K562 (cell line): ENCODE data around the gene IL9. TPM values are rescaled to one million over a fixed set of nuclear protein-coding genes. Genes with fewer than 3 reads are reported as not detected.
A peak's percentile ranks its signal among the peaks of the same experiment; 100 is the strongest.

Source experiments
- ATAC-seq: fragments of 200-7000 bp; cut with Tn5 transposase; 3 replicates; pipeline ENCODE4 v1.9.1; 2020; ENCODE audit warnings: moderate library complexity
- BruUV-seq: library from RNA; stranded (reverse); fragments of 400-500 nt; replicated peaks from 2 replicates; lab custom pipeline; 2021; lab: Mats Ljungman, UMichigan
- CTCF ChIA-PET: fragments of 300-600 bp; formaldehyde crosslinking; extraction: SDS; loops from one replicate; lab custom pipeline; 2021; ENCODE audit warnings: low intra/inter-chr PET ratio; lab: Yijun Ruan, JAX
- POLR2A ChIA-PET: fragments of 300-600, 350-650 bp; sonication (Branson Sonifier 250); formaldehyde crosslinking; extraction: SDS; loops from one replicate; lab custom pipeline; 2021; ENCODE audit warnings: antibody characterized with exemption, inconsistent platforms; lab: Yijun Ruan, JAX
- DNase-seq, 4 experiments: peaks; one replicate each; pipeline versions ENCODE4 v3.0.0 to v3.0.0-alpha.2; 2011 to 2018; ENCODE audit warnings: low spot score in 3 of 4, mixed read lengths in 3 of 4; ENCODE audit errors: extremely low read depth in 1 of 4
- FAIRE-seq: peaks from 2 replicates; lab custom pipeline; 2011; peaks lifted over from hg19 to GRCh38; lab: Jason Lieb, UNC
- H2AFZ ChIP-seq: 2 replicates; pipeline ENCODE4 v1.6.0; 2011; ENCODE audit warnings: low read depth, low read length, control low read depth, inconsistent platforms
- H3K27ac ChIP-seq: fragments of 200-600 bp; 3 replicates; pipeline ENCODE4 v1.8.0; 2011; ENCODE audit warnings: low read depth, mild to moderate bottlenecking, control low read depth, inconsistent platforms, low read length, moderate library complexity, mixed read lengths; ENCODE audit errors: extremely low read depth
- H3K27me3 ChIP-seq, 2 experiments: fragments of 300-600 bp in 1 of 2; 2 replicates in 1 of 2; 3 replicates in 1 of 2; pipeline versions ENCODE4 v1.6.0 to v1.8.0; 2011; ENCODE audit warnings: inconsistent platforms in 2 of 2, low read length in 2 of 2, mild to moderate bottlenecking in 1 of 2, mixed read lengths in 1 of 2, moderate library complexity in 1 of 2; ENCODE audit not compliant: control insufficient read depth in 2 of 2, insufficient read depth in 2 of 2
- H3K36me3 ChIP-seq: fragments of 300-600 bp; 3 replicates; pipeline ENCODE4 v1.8.0; 2011; ENCODE audit warnings: mild to moderate bottlenecking, low read length, inconsistent platforms; ENCODE audit not compliant: control insufficient read depth, insufficient read depth
- H3K4me1 ChIP-seq, 2 experiments: fragments of 200-600 bp in 1 of 2; replicated peaks in 1 of 2; 2 replicates in 1 of 2; 3 replicates in 1 of 2; pipeline versions ENCODE4 v1.5.1 to v1.8.0; 2011; ENCODE audit warnings: inconsistent platforms in 2 of 2, low read length in 2 of 2, mild to moderate bottlenecking in 1 of 2, mixed read lengths in 1 of 2, moderate library complexity in 1 of 2; ENCODE audit not compliant: control insufficient read depth in 2 of 2, insufficient read depth in 2 of 2
- H3K4me2 ChIP-seq: 2 replicates; pipeline ENCODE4 v1.6.1; 2011; ENCODE audit warnings: low read length, control low read depth, inconsistent platforms, mixed read lengths; ENCODE audit not compliant: insufficient read depth
- H3K4me3 ChIP-seq: fragments of 200-600 bp; sonication (generic), shearing (Covaris generic); 2 replicates; pipeline ENCODE4 v1.5.1; 2016; ENCODE audit warnings: control low read depth, inconsistent platforms
- H3K79me2 ChIP-seq: fragments of 200-600 bp; 3 replicates; pipeline ENCODE4 v1.8.0; 2011; ENCODE audit warnings: low read length, inconsistent platforms; ENCODE audit not compliant: control insufficient read depth, insufficient read depth
- H3K9ac ChIP-seq, 2 experiments: 2 replicates each; pipeline versions ENCODE4 v1.6.0 to v1.6.1; 2011; ENCODE audit warnings: low read depth in 2 of 2, low read length in 2 of 2, control low read depth in 1 of 2, inconsistent platforms in 1 of 2, mild to moderate bottlenecking in 1 of 2, mixed read lengths in 1 of 2; ENCODE audit not compliant: insufficient read depth in 1 of 2
- H3K9me1 ChIP-seq: one replicate; pipeline ENCODE4 v1.6.0; 2011; ENCODE audit warnings: inconsistent platforms, mild to moderate bottlenecking, low read length, moderate library complexity; ENCODE audit not compliant: control insufficient read depth, insufficient read depth
- H3K9me3 ChIP-seq: replicated peaks from 2 replicates; pipeline ENCODE4 v1.5.1; 2011; ENCODE audit warnings: low read depth, low read length, inconsistent platforms; ENCODE audit not compliant: control insufficient read depth, insufficient read depth
- H4K20me1 ChIP-seq: replicated peaks from 2 replicates; pipeline ENCODE4 v1.6.1; 2011; ENCODE audit warnings: low read length, inconsistent platforms, mixed read lengths; ENCODE audit not compliant: control insufficient read depth, insufficient read depth
- CEBPG ChIP-seq, 3 experiments: fragments of 200-800 bp in 1 of 3; sonication (Bioruptor generic) in 1 of 3; sonication (generic) in 1 of 3; formaldehyde crosslinking in 1 of 3; IDR thresholded peaks in 2 of 3; conservative IDR thresholded peaks in 1 of 3; 2 replicates each; pipeline versions ENCODE4 v1.6.1 to v1.8.0; 2016 to 2022; ENCODE audit warnings: missing compliant biosample characterization in 2 of 3, missing genetic modification characterization in 2 of 3, mild to moderate bottlenecking in 1 of 3, missing genetic modification reagents in 1 of 3
- FOXK2 ChIP-seq, 2 experiments: fragments of 450-650 bp; IDR thresholded peaks in 1 of 2; conservative IDR thresholded peaks in 1 of 2; 2 replicates each; pipeline ENCODE4 v1.6.1; 2016; ENCODE audit warnings: low read depth in 2 of 2, mild to moderate bottlenecking in 1 of 2
- PHF21A ChIP-seq: fragments of 450-650 bp; IDR thresholded peaks from 2 replicates; pipeline ENCODE4 v1.6.1; 2017; ENCODE audit warnings: low read depth, borderline replicate concordance
- THAP7 ChIP-seq: fragments of 250-450 bp; sonication (Bioruptor Pico); IDR thresholded peaks from 2 replicates; pipeline ENCODE4 v1.5.0; 2021
- ZNF592 ChIP-seq: fragments of 450-650 bp; IDR thresholded peaks from 2 replicates; pipeline ENCODE4 v1.6.1; 2017; ENCODE audit warnings: antibody characterized with exemption, mild to moderate bottlenecking
- WGBS: fragments of 100-300 bp; shearing (Covaris generic); methylation state at CpG from one replicate; pipeline ENCODE4 v1.1.6; 2016; ENCODE audit warnings: low coverage, mixed read lengths; ENCODE audit not compliant: insufficient coverage; ENCODE audit errors: missing lambda C conversion rate; 5-methylcytosine and 5-hydroxymethylcytosine counted together
- in situ Hi-C: fragments of 300-500 bp; cut with MboI; formaldehyde crosslinking; loops from 4 replicates; pipeline ENCODE4 v1.15.0; 2018; ENCODE audit warnings: inconsistent platforms, mixed read lengths
- intact Hi-C: fragments of 100-400 bp; cut with micrococcal nuclease; formaldehyde crosslinking; loops from 2 replicates; pipeline ENCODE4 v1.14.2; 2022
- polyA plus RNA-seq, 8 experiments: library from polyadenylated mRNA; depleted of rRNA in 4 of 8; stranded (reverse) in 5 of 8; unstranded in 3 of 8; fragments of >200 nt; fragmentation: Nextera tagmentation in 2 of 8; fragmentation: Illumina TruSeq in 1 of 8; extraction: Ambion mirVana in 2 of 8; extraction: Trizol in 1 of 8; gene quantifications; 2 replicates each; pipeline versions ENCODE4 v1.2.1 to v1.2.3, GENCODE V29; 2011 to 2014; ENCODE audit warnings: inconsistent platforms in 1 of 8, missing spikeins in 1 of 8
- total RNA-seq, 7 experiments: library from RNA; depleted of rRNA in 6 of 7; stranded (reverse); fragments of >200 nt in 6 of 7; fragmentation: Illumina TruSeq in 2 of 7; extraction: Trizol in 2 of 7; gene quantifications; 2 replicates each; pipeline versions ENCODE4 v1.2.1 to v1.2.3, GENCODE V29; 2011 to 2021; ENCODE audit warnings: low replicate concordance in 1 of 7

IL9 gene
- total and polyA plus RNA-seq, 9 of the 15 experiments (the other 6 are each of a cell fraction or from before 2014, with no cell fraction given): not detected

- no TSS peak for BruUV-seq
- Histone ChIP-seq H2AFZ (no peak overlapping the region), H3K27ac (no peak overlapping the region)
- no peak for TF ChIP-seq CEBPG (CRISPR knock-in tag; IDR thresholded peaks at IDR 0.05)
- TF ChIP-seq CEBPG (tag; conservative IDR thresholded peaks at IDR 0.05 in 1 of 2, IDR thresholded peaks at IDR 0.05 in 1 of 2): 0 out of 4 replicates have a peak, but pooled peaks of 1 of the 2 experiments have one; percentile 31
- no peak for TF ChIP-seq THAP7 (CRISPR knock-in tag)
- TF ChIP-seq, all 486 proteins: peak for 1
- peaks cover 0 to 9% of the 10 kb centered on the region in 2 experiments; a peak in 3 of 5 replicates for H3K27me3 ChIP-seq
- in situ Hi-C loops: no loop called here
- no peaks in the 10 kb centered on the region for H3K4me1 ChIP-seq
- no peak for DNase-seq
- H3K36me3 ChIP-seq: no peaks in the 10 kb centered on the region
- no peaks in the 10 kb centered on the region for H4K20me1 ChIP-seq
- intact Hi-C loops: no loop called here
- 0% methylated on average over 1 of the region's 1 CpG for WGBS
- H3K9me3 ChIP-seq: no peaks in the 10 kb centered on the region
- H3K4me3 ChIP-seq: no peak overlapping the region
- FAIRE-seq: no peak
- ATAC-seq: no peak
- ChIA-PET POLR2A (interaction anchor here (0.5 kb wide), 1 partner anchor 406 kb away, joined by 3 read pairs; no protein-coding TSS in a partner anchor), CTCF (no interaction called here)
- no peaks in the 10 kb centered on the region for H3K79me2 ChIP-seq
- no peak overlapping the region for H3K4me2 ChIP-seq
- no peaks in the 10 kb centered on the region for H3K9me1 ChIP-seq
- no peak overlapping the region for H3K9ac ChIP-seq
Observed at GRCh38 chr5:135861641-135862040, 34.0 kb downstream of the IL9 start.

GRCh38 chr5:135859641-135860040, 36.0 kb downstream of the IL9 start:
- ChIA-PET POLR2A (no interaction called here), CTCF (no interaction called here)
- no peak for FAIRE-seq
- H2AFZ ChIP-seq: no peak overlapping the region
- H3K4me3 ChIP-seq: no peak overlapping the region
- no peaks in the 10 kb centered on the region for H3K79me2 ChIP-seq
- intact Hi-C loops (no loop called here), in situ Hi-C loops (no loop called here)
- no peaks in the 10 kb centered on the region for H3K9me3 ChIP-seq
- H3K4me2 ChIP-seq: no peak overlapping the region
- H3K27ac ChIP-seq: no peak overlapping the region
- no peaks in the 10 kb centered on the region for H3K9me1 ChIP-seq
- no peak for ATAC-seq
- WGBS: 4% methylated on average over 1 of the region's 1 CpG
- H4K20me1 ChIP-seq: no peaks in the 10 kb centered on the region
- no peaks in the 10 kb centered on the region for H3K36me3 ChIP-seq
- H3K9ac ChIP-seq: no peak overlapping the region
- no peaks in the 10 kb centered on the region for H3K4me1 ChIP-seq
- BruUV-seq: no TSS peak
- TF ChIP-seq PHF21A (no peak), ZNF592 (no peak), FOXK2 (conservative IDR thresholded peaks at IDR 0.05 in 1 of 2, IDR thresholded peaks at IDR 0.05 in 1 of 2; ENCODE audit: low read depth in 2 of 2) (no peak)
- TF ChIP-seq, all 486 proteins: peak for 0
- peaks cover 0 to 11% of the 10 kb centered on the region in 2 experiments; a peak in 3 of 5 replicates for H3K27me3 ChIP-seq
- DNase-seq: no peak
